D721Med (cell line): ENCODE measurements around the gene TNFSF12.

Source experiments
- DNase-seq: peaks from one replicate; pipeline ENCODE4 v3.0.0; 2011; ENCODE audit warnings: low spot score; ENCODE audit not compliant: insufficient read length
- FAIRE-seq: peaks from 2 replicates; lab custom pipeline; 2011; peaks lifted over from hg19 to GRCh38; lab: Jason Lieb, UNC
- CTCF ChIP-seq: IDR thresholded peaks from 2 replicates; pipeline ENCODE4 v1.5.1; 2012; ENCODE audit warnings: mild to moderate bottlenecking, control low read depth; ENCODE audit not compliant: insufficient read depth; ENCODE audit errors: missing control alignments

The TNFSF12 gene

GRCh38 chr17:7508846-7509245 lies 40.0 kb upstream of the TNFSF12 start:
- FAIRE-seq, result no peak
- DNase-seq, result no peak
- TF ChIP-seq CTCF, result no peak

GRCh38 chr17:7509937-7510336 lies 38.9 kb upstream of the TNFSF12 start:
- DNase-seq (no peak), FAIRE-seq (no peak)
- TF ChIP-seq CTCF, result no peak

- no peak for FAIRE-seq
Measured at GRCh38 chr17:7511108-7511507, 37.8 kb upstream of the TNFSF12 start.

GRCh38 chr17:7512105-7512504 lies 36.8 kb upstream of the TNFSF12 start:
- no peak for FAIRE-seq
- no peak for DNase-seq
- TF ChIP-seq CTCF, result no peak

More at GRCh38 chr17:7511108-7511507, 37.8 kb upstream of the TNFSF12 start:
- no peak for TF ChIP-seq CTCF
- no peak for DNase-seq

GRCh38 chr17:7512824-7513540 lies 35.9 kb upstream of the TNFSF12 start:
- DNase-seq, result no peak
- no peak for TF ChIP-seq CTCF
- FAIRE-seq, result no peak

GRCh38 chr17:7513850-7514419 lies 34.9 kb upstream of the TNFSF12 start:
- no peak for TF ChIP-seq CTCF
- no peak for FAIRE-seq
- no peak for DNase-seq
